HG03196 (cell line): ENCODE results near the gene CREB5.

Source experiments
- ATAC-seq: cut with Tn5 transposase; IDR thresholded peaks from one replicate; pipeline ENCODE4 v1.9.1; 2021; ENCODE audit not compliant: unreplicated experiment

Gene CREB5

DNA sequence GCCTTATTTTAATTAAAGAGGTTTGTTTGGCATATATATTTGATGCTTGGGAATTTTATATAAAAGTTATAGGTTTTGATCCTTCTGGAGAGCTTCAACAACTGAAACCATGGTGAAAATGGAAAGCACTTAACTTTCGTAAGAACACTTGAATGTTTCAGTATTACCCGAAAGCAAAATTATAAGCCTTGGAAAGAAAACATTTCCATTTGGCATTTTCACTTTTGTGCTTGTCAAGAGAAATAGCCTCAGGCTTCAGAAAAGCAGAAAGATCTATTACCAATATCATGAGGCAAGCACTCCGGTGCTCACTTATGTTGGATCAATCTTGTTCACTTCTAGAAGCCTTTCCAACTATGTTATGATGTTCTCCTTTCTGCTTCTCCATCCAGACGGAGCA, 289.9 kb downstream of the CREB5 start:
- ATAC-seq: no peak

DNA sequence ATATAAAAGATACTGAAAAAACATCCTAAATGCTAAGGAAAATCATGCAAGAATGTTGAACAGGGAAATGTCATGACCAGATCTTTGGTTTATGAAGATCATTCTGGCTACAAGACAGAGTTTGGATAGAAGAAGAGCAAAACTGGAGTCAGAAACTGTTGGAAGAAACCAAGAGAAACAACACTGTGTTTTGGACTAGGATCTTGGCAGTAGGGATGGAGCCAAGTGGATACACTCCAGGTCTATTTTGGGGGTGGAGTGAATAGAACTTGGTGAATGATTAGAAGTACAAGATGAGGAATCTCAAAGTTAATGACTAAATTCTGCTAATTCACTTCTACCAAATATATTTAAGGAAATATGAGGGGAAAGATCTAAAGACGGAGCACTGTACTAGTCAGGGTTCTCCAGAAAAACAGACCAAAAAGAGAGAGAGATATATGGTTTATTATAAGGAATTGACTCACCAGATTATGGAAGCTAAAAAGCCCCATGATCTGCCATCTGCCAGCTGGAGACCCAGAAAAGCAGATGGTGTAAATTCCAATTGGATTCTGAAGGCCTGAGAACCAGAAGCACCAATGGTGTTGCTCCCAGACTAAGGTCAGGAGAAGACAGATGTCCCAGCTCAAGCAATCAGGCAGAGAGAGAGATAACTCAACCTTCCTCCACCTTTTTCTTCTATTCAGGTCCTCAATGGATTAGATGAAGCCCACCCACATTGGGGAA, 290.9 kb downstream of the CREB5 start:
- ATAC-seq: no peak

DNA sequence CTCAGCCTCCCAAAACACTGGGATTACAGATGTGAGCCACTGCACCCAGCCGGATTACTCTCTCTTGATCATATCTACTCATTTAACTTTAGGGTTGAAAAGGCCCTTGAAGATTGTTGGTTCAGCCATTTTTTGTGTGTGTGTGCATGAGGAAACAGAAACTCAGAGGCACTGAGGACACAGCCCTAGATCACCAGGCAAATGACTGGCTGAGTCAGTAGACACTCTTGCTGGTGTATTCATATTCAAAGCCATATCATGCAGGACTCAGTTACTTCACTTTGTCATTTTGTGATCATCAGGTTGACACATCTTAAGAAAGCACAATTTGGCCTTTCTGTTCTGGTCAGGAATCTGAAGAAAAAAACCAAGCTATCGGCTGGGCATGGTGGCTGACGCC, 292.4 kb downstream of the CREB5 start:
- ATAC-seq: no peak

DNA sequence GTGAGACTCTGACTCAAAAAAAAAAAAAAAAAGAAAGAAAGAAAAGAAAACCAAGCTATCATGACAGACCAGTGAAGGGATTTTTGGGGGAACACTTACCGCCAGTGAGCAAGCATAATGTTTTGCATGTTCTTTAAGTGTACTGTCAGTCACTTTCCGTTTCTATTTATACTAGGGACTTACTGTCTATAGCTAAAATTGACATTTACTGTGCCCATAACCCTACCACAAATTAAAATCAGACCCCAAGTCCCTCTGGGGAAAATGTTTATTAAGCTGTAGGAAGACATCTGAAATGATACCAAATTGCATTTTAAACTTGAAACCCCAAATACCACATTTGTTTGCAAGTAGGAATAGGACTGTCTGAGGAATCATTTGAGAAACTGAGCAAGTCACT, 293.0 kb downstream of the CREB5 start:
- ATAC-seq: peak; percentile 85

DNA sequence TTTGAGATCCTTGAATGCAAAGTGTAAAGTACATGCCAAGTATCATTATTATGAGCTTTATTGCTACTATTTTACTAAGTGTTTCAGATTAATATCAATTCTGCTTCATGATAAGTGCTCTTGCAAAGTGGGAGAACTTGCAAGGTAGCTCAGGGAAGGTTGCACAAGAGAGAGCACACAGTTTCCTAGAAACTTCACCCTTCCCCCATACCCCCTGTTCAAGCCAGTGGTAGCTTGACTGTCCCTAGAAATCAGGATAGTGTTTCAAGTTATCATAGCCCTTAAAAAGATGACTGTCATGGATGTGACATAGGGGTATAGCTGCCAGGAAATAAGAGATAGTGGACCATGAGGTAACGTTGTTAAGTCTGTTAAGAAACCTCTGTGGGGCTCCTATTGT, 294.3 kb downstream of the CREB5 start:
- ATAC-seq: no peak

DNA sequence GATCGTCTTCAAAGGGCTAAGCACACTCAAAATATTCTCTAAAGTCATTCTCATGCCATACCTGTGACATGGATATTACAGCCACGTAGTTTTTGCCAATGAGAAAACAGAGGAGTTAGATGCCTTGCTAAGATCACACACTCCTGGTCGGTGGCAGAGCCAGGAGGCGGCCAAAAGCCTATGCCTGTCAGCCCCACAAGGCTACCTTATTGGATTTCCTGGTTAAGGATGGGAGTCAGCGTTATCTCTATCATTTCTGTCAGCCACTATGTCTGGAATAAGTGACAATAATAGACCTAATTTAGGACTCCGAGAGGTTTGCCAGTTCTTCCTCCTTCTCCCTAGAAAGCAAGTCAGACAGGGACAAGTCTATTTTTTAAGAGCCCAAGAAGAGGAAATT, 295.0 kb downstream of the CREB5 start:
- ATAC-seq: no peak

DNA sequence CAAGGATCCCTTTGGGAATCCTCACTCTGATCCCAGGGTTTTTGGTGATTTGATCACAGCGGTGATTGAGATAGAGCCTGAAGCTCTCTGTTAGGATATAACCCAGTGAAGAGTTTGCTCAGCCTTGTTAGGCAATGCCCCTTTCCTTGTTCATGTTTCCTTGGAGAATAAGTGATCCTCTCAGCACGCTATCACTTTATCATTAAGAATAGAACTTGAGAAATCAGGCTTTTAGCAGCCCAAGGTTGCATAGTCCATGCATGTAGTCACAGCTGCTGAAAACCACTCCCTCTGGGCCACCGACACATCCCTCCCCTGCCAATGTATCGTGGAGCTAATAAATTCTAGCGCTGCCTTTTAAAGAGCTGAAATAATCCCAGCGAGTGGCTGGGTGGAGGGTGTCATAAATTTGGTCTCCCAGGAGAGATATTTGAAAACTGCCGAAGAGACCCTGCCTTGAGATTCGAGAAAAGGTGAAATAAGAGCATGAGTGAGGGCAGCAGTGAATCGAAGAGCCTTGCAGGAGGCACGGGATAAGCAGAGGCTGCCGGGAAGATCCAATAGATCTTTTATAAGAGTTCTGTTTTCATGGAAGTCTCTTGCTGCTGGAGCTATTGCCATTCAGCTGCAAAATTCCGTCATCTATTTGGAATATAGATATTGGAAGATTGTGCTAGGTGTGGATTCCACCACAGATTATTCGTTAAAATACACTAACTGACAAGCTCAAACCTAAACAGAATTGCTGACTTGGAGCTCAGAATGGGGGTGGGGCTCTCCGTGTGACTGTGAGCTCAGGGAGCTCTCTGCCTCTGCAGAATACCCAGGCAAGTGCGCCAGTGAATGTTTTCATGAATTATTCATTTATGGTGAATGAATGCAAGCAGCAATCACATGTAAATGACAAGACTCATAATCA, 296.0 kb downstream of the CREB5 start:
- no peak for ATAC-seq

DNA sequence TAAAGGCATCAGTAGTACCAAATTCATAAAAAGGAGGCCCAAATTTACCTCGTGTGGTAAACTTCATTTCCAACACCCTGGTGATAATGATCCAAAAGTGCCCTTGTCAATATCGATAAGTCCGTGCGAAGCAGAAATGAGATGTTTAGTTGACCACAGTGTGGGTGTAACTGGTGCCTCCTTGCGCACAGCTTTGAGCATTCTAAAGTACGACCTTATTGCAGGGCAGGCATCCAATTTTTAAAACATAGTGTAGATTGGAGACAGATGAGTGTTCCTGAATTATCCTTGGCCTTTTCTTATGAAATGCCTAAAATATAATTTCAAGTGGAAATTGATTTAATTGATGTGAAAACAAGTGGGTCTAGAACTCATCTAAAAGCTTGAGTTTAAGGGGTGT, 297.4 kb downstream of the CREB5 start:
- ATAC-seq: no peak

DNA sequence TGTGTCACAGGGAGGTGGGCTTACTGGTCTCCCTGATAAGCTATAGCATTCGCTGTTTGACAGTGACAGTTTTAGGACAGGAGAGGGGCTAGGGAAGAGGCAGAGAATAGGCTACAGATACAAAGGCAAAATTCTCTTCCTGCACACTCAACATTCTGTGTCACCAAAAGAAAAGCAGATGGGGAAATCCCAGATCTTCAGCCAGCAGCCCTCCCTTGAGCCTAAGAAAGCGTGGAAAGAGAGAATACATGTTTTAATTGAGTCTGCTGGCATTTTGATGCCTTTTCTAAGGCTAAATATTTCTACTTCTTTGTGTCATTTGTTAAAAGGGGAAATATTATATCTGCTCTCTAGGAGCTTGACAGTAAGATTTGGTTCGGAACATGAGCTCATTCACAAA, 298.8 kb downstream of the CREB5 start:
- no peak for ATAC-seq

DNA sequence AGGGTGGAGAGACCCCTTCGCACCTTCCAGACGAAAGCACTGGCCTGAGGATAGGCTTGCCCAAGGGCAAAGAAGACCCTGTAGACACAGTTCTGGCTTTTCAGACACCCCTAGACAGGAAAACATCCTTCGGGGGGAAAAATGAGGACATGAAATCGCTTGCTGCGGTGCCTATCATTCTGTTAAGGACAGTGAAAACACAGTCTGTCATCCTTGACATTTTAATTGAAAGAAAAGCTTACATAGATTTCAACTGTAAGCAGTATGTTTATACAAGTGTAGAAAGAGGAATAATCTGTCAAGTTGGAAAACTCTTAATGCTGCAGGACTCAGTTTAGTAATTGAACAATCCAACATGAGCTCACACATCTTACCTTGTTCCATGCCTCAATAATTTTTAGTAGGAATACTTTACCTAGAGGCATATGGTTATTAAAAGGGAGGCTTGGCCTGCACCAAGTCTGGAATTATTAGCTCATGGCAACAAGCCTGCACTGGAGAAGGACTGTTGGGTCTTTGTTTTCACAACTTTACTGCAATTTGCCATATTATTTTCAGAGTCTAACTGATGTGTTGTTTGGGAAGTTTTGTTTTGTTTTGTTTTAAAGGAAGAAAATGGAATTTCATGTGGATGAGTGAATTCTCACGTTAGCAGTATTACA, 302.3 kb downstream of the CREB5 start:
- no peak for ATAC-seq

DNA sequence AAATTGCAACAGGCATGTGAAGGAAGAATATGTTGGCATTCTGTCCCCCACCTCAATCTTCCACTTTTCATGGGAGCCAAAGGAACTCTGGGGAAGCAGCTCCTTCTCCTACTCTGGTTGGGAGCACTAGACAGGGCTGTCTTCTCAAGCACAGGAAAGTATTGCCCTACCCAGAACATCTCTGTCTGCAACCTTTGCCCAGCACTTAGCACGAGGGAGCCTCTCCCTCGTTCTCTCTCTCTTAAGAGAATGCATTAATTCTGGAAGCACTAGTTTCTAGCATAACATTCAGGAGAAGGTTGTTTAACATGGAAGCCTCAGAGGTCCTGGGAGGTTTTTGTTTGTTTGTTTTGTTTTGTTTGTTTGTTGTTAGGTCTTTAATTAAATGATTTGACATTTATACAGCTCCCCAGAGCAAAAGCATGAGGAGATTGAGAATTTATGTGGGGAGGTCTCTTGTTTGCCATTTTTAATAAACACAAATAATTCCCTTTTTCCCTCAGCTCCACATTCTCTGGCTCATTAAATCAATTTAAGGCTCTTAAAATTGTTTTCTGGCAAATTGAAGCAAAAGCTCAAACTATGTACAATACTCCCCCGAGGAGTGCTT, 305.2 kb downstream of the CREB5 start:
- ATAC-seq: no peak

DNA sequence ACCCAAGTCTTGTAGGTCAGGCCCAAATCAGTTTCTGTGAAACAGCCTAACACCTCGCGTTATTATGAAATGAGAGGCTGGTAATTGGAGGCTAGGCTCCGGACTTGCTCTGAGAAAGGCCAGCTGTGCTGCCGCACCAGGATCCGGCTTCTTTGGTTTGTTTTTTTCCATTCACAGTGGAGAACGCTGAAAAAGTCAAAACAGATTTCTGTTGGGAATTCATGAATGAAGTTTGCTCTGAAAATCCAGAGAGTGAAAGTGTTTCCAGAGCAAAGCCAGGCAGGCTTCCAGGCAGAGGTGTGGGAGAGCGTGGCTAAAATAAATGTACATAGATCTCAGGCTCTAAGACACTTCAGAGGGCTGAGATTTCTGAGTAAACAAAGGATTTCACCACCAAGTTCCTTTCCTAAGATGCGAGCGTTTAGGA, 305.8 kb downstream of the CREB5 start:
- ATAC-seq: no peak

DNA sequence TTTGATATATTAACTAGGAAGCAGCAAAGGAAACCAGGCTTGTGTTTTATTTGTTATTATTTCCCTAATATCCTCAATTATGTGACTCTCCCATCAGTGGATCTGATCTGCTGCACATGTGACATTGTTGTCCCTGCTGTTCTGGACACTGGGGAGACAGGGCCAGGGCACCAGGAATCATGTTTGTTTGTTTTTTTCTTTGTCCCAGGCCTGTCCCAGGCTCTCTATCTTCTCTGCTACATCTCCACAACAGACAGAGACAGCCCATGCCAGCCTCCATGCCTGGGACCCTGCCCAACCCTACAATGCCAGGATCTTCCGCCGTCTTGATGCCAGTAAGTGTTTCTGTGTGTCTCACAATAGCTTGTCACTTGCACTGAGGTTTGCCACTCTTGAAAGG, 306.2 kb downstream of the CREB5 start:
- no peak for ATAC-seq

DNA sequence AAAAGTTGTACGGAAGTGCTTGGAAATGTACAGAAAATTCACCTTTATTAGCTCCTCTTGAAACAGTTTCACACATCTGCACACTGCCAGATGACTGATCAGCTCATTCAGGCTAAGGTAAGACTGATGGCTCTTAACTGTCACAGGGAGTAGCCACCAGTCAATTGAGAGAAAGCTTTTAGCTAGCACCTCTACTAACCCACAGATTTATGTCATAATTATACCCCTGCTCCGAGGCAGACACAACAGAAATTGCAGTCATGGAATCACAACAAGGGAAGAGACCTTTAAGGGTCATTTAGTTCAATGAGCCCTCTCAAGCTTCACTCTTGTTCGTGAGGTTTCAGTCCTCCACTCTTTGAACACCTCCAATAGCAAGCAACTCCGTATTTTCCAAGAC, 310.4 kb downstream of the CREB5 start:
- no peak for ATAC-seq

DNA sequence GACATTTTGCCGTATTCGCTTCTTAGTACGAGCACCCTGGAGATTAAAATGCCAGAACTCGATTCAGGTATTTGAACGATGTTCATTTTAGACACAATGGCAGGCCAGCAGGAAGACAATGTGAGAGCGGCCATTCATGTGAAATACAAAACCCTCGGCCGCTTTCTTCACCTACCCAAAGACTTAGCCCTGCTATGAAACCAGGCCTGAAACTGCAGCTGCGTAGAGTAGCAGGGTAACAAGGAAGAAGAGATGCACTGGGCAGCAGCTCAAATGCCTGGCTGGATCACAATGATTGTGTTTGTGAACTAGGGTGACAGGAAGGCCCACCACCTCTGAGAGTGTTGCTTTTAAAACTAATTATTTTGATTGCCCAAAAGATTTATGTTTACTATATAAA, 311.0 kb downstream of the CREB5 start:
- no peak for ATAC-seq

DNA sequence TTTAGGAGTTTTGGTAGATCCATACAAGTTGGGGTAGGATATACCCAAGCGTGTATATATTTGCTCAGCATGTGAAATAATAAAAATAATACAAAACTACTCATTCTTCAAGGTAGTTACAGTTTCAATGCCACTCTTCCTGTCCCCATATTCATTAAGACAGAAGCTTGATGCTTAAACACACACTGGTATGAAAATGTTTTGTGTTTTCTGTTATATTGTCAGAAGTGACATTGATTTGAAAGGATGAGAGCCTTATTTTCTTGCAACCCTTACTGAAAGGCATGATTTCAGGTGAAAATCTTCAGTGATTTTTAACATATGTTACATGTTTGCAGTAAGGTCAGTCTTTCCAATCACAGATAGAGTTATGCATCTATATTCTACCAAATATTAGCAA, 312.2 kb downstream of the CREB5 start:
- ATAC-seq: no peak

DNA sequence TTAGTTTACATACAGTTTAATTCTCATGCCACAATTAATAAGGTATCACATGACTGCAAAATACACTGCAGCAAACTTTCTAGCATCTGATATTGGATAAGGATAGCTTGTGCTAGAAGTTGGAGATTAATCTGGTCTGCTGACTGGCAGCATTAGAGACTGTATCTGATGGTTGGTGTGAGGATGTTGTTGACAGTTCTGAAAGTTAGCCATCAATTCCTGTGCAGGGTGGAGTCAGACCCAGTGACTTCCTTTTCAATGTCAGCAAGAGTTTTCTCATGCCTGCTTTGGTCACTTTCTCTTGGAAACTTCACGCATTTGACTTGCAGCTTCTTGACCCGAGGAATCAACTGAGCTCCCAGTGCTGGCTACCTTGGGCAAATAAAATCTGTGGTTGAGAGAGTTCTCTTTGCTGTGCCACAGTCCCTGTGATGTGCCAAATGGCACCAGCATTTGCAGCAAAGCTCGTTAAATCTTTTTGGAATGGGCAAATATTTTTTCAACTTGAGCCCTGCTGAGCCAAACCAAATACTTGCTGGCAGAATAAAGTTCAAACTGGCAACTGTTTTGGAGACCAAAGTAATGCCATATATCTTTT, 312.8 kb downstream of the CREB5 start:
- ATAC-seq: no peak

DNA sequence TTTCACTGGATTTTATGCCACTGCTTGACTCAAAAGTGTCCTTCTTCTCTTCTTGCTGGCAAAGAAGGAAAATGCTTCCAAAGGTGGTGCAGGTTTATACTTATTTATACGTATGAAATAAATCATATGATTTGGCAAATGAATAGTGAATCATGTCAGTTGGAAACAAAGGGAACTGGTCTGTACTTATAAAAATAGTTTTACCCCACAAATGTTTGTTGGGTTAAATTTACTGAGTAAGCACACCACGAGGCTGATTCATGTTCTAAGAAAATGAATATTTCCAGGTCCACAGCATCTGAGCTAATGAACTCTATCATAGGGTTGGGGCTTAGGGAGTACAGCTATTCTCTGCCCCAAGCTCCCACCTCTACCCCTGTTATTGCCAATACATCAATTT, 313.6 kb downstream of the CREB5 start:
- ATAC-seq: no peak

DNA sequence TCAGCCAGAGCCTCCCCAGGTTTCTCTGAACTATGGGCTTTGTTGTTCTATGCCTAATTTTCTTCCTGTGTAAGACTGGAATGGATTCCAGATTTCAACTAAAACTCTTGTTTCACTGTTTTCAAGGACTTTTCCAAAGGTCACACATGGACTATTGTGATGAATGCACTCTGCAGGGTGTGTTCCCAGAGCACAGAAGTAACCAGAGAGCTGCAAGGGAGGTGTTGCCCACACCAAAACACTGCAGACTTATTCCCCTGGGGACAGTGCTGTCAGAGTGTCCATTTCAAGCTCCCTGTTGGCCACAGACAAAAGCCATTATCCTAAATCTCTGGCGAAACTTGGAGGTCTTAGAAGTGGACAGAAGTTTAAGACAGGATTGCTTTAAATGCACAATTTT, 314.2 kb downstream of the CREB5 start:
- ATAC-seq: no peak

DNA sequence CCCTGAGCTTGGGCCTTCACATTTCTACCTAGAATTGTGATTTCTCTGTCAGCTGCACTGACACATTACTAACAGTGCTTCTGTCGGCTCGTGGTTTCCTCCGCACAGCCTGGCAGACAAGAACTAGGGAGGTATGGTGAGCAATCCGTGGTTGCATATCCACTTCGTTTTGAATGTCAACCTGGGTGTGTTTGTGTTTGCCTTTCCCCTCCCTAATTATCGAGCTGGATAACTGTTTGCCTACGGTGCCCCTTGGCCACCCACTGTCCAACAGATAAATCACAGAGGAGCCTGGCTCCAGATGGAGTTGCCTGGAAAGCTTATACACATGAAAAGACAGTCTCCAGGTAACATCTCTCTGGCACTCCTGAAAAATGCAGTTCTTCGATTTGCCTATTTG, 317.0 kb downstream of the CREB5 start:
- no peak for ATAC-seq

DNA sequence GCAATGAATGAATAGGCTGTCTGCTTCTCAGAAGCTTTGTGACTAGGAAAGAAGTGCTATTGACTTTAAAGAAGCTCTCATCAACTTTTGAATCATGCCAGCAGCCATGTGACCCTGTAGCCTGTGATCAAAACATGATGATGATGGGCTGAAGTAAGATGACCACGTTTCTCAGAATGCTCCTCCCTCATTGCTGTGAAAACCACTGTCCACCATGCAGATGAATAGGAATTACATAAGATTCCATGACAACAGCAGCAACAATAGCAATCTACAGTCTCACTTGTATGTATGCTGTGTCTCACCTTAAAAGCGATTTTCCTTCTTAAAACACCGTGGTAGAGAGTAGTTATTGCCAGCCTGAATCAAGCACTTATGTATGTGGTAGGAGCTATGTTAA, 317.4 kb downstream of the CREB5 start:
- no peak for ATAC-seq
